Measurements from ENCODE around the gene FUBP3.

Gene FUBP3

GRCh38 chr9:130635721-130636647 lies 56.6 kb downstream of the FUBP3 start:
- DNase-seq, result no peak

- no peak for DNase-seq
Measured at GRCh38 chr9:130636648-130637020, 57.3 kb downstream of the FUBP3 start.

- no peak for DNase-seq
Measured at GRCh38 chr9:130638284-130639123, 59.1 kb downstream of the FUBP3 start.

GRCh38 chr9:130639124-130639765 lies 59.9 kb downstream of the FUBP3 start:
- no peak for DNase-seq

- DNase-seq, result no peak
Measured at GRCh38 chr9:130639866-130640555, 60.6 kb downstream of the FUBP3 start.

- no peak for DNase-seq
Measured at GRCh38 chr9:130640681-130641080, 61.3 kb downstream of the FUBP3 start.

- DNase-seq, result no peak
Measured at GRCh38 chr9:130642926-130643325, 63.5 kb downstream of the FUBP3 start.

GRCh38 chr9:130651221-130651620 lies 71.8 kb downstream of the FUBP3 start:
- DNase-seq, result no peak

GRCh38 chr9:130651752-130652151 lies 72.4 kb downstream of the FUBP3 start:
- DNase-seq, result no peak

GRCh38 chr9:130654879-130655278 lies 75.5 kb downstream of the FUBP3 start:
- no peak for DNase-seq

- no peak for DNase-seq
Measured at GRCh38 chr9:130658893-130659698, 79.7 kb downstream of the FUBP3 start.

GRCh38 chr9:130659699-130660248 lies 80.4 kb downstream of the FUBP3 start:
- DNase-seq, result no peak

GRCh38 chr9:130660326-130660682 lies 80.9 kb downstream of the FUBP3 start:
- no peak for DNase-seq

GRCh38 chr9:130660683-130661450 lies 81.5 kb downstream of the FUBP3 start:
- DNase-seq, result no peak

GRCh38 chr9:130661451-130662098 lies 82.2 kb downstream of the FUBP3 start:
- no peak for DNase-seq

- DNase-seq, result no peak
Measured at GRCh38 chr9:130662099-130662969, 83.0 kb downstream of the FUBP3 start.

GRCh38 chr9:130662970-130663257 lies 83.5 kb downstream of the FUBP3 start:
- DNase-seq, result no peak

- DNase-seq, result no peak
Measured at GRCh38 chr9:130663258-130663976, 84.0 kb downstream of the FUBP3 start.

GRCh38 chr9:130663977-130664250 lies 84.5 kb downstream of the FUBP3 start:
- DNase-seq, result no peak
